Thyroid gland (tissue), 4 donors: ENCODE results near the gene TSPAN12. TPM values are rescaled to one million over a fixed set of nuclear protein-coding genes. Genes with fewer than 3 reads are reported as not detected.

Source experiments
- DNase-seq, 2 donors: peaks; one replicate each; pipeline ENCODE4 v3.0.0-alpha.2; 2019
- H3K27ac ChIP-seq, 3 donors: fragments of 200-600 bp; sonication (generic); 1 replicate in 2 of 3; 2 replicates in 1 of 3; pipeline ENCODE4 v1.5.1; 2016 to 2019; ENCODE audit warnings: mild to moderate bottlenecking in 1 of 3, moderate library complexity in 1 of 3
- H3K27me3 ChIP-seq: fragments of 200-600 bp; sonication (generic); one replicate; pipeline ENCODE4 v1.5.1; 2019
- H3K36me3 ChIP-seq, 2 donors: fragments of 200-600 bp; sonication (generic); one replicate each; pipeline ENCODE4 v1.5.1; 2016 to 2019
- H3K4me1 ChIP-seq, 2 donors: fragments of 200-600 bp; sonication (generic); one replicate each; pipeline ENCODE4 v1.5.1; 2017 to 2019
- H3K4me3 ChIP-seq, 3 donors: fragments of 200-600 bp; sonication (generic); replicated peaks in 1 of 3; 1 replicate in 2 of 3; 2 replicates in 1 of 3; pipeline ENCODE4 v1.5.1; 2016; ENCODE audit warnings: mild to moderate bottlenecking in 1 of 3
- H3K9me3 ChIP-seq: fragments of 200-600 bp; sonication (generic); one replicate; pipeline ENCODE4 v1.5.1; 2017
- CTCF ChIP-seq, 6 experiments: fragments of 200-600 bp in 3 of 6; fragments of 450-650 bp in 3 of 6; sonication (generic) in 3 of 6; IDR thresholded peaks; one replicate each; pipeline ENCODE4 v1.5.1; 2016 to 2019; ENCODE audit warnings: antibody characterized with exemption in 6 of 6, mild to moderate bottlenecking in 2 of 6, inconsistent platforms in 1 of 6, moderate library complexity in 1 of 6
- POLR2A ChIP-seq, 2 donors: fragments of 450-650 bp; IDR thresholded peaks; one replicate each; pipeline ENCODE4 v1.6.1; 2017; ENCODE audit warnings: antibody characterized with exemption in 2 of 2, mild to moderate bottlenecking in 2 of 2, moderate library complexity in 1 of 2
- WGBS, 2 donors: methylation state at CpG; one replicate each; pipeline ENCODE4 v1.1.5; 2017; 5-methylcytosine and 5-hydroxymethylcytosine counted together
- intact Hi-C: fragments of 100-400 bp; cut with DNase I; formaldehyde crosslinking; loops from one replicate; pipeline ENCODE4 v1.15.1; 2023
- total RNA-seq, 4 donors: library from RNA; depleted of rRNA; stranded (reverse); fragments of >200 nt; gene quantifications; one replicate each; pipeline ENCODE4 v1.2.3, GENCODE V29; 2016

Gene TSPAN12
- total RNA-seq, 4 donors from 2014 or later, result 36.2 to 55.1 (median 48.8) TPM

- no peak overlapping the region for H3K4me3 ChIP-seq
- no peaks in the 10 kb centered on the region for H3K36me3 ChIP-seq
- no peak overlapping the region for H3K27ac ChIP-seq
- H3K27me3 ChIP-seq, result no peaks in the 10 kb centered on the region
- TF ChIP-seq POLR2A (IDR thresholded peaks at IDR 0.05), result no peak
- TF ChIP-seq CTCF (IDR thresholded peaks at IDR 0.05), result no peak
- WGBS, 2 donors, result 89 to 92% methylated on average over 2 of the region's 2 CpGs
- DNase-seq, result no peak
- no peaks in the 10 kb centered on the region for H3K4me1 ChIP-seq
- intact Hi-C loops, result no loop called here
- H3K9me3 ChIP-seq, result no peaks in the 10 kb centered on the region
Measured at GRCh38 chr7:120843109-120843508, 14.8 kb downstream of the TSPAN12 start.

- no peak overlapping the region for H3K4me3 ChIP-seq
- intact Hi-C loops, result no loop called here
- 77 to 82% methylated on average over 4 of the region's 4 CpGs for WGBS, 2 donors
- DNase-seq, result no peak
- no peaks in the 10 kb centered on the region for H3K27me3 ChIP-seq
- no peaks in the 10 kb centered on the region for H3K9me3 ChIP-seq
- no peaks in the 10 kb centered on the region for H3K4me1 ChIP-seq
- H3K27ac ChIP-seq, result no peak overlapping the region
- H3K36me3 ChIP-seq, result no peaks in the 10 kb centered on the region
- TF ChIP-seq POLR2A (IDR thresholded peaks at IDR 0.05) (no peak), CTCF (IDR thresholded peaks at IDR 0.05) (no peak)
Measured at GRCh38 chr7:120842121-120842621, 15.8 kb downstream of the TSPAN12 start.

DNA sequence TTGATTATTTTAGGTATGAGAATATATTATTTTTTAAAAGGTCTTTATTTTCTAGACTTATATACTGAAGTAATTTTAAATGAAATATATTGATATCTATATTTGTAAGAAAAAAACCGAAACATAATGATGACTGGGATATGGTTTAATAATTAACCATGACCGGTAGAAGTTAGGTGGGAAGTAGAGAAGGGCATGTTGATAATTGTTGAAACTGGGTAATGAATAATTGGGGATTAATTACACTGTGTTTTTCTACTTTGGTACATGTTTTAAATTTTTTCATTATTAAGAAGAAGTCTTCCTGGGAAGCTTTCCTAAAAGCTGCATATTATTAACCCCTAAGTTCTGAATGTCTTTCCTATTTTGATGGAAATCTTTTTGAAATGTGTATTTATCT, 16.3 kb downstream of the TSPAN12 start:
- WGBS, 2 donors, result 94 to 95% methylated on average over 2 of the region's 2 CpGs
- TF ChIP-seq POLR2A (IDR thresholded peaks at IDR 0.05), result no peak
- no peak for TF ChIP-seq CTCF (IDR thresholded peaks at IDR 0.05)
- Histone ChIP-seq H3K36me3 (no peaks in the 10 kb centered on the region), H3K4me1 (no peaks in the 10 kb centered on the region), H3K27me3 (no peaks in the 10 kb centered on the region), H3K9me3 (no peaks in the 10 kb centered on the region), H3K27ac (no peak overlapping the region), H3K4me3 (no peak overlapping the region)
- no peak for DNase-seq
- intact Hi-C loops, result no loop called here

GRCh38 chr7:120838281-120838682, 19.7 kb downstream of the TSPAN12 start:
- intact Hi-C loops, result no loop called here
- Histone ChIP-seq H3K27me3 (no peaks in the 10 kb centered on the region), H3K36me3 (no peaks in the 10 kb centered on the region), H3K4me1 (no peaks in the 10 kb centered on the region), H3K27ac (no peak overlapping the region), H3K9me3 (no peaks in the 10 kb centered on the region), H3K4me3 (no peak overlapping the region)
- 80% methylated on average over 6 of the region's 6 CpGs for WGBS, 2 donors
- DNase-seq, result no peak
- no peak for TF ChIP-seq POLR2A (IDR thresholded peaks at IDR 0.05)
- no peak for TF ChIP-seq CTCF (IDR thresholded peaks at IDR 0.05)

DNA sequence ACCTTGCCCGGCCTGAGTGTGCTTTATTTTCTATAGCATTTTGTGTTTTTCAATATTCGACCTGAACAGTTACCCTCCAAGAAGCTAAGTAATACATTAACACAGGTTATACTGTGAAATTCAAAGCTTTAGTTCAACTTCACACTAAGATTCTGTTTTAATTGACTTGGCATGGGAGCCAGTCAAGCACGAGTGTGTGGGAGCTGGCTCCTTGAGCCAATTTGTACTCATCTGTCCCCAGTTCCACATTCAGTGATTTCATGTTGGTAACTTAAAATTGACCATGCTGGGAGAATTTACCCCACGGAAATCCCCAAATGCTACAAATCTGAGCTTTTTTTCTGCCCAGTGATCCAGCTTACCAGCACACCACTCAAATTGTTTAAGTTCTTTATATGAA, 20.3 kb downstream of the TSPAN12 start:
- no peaks in the 10 kb centered on the region for H3K4me1 ChIP-seq
- intact Hi-C loops, result no loop called here
- 90 to 92% methylated on average over 4 of the region's 4 CpGs for WGBS, 2 donors
- H3K9me3 ChIP-seq, result no peaks in the 10 kb centered on the region
- TF ChIP-seq POLR2A (IDR thresholded peaks at IDR 0.05), result no peak
- TF ChIP-seq CTCF (IDR thresholded peaks at IDR 0.05), result no peak
- DNase-seq, result no peak
- no peaks in the 10 kb centered on the region for H3K27me3 ChIP-seq
- H3K36me3 ChIP-seq, result no peaks in the 10 kb centered on the region
- H3K27ac ChIP-seq, result no peak overlapping the region
- H3K4me3 ChIP-seq, result no peak overlapping the region
